HepG2 (cell line): Measurements from ENCODE around the gene OPN3. TPM values are rescaled to one million over a fixed set of nuclear protein-coding genes. Genes with fewer than 3 reads are reported as not detected.

ENCODE experiments used
- ARID3A ChIP-seq: IDR thresholded peaks from 2 replicates; pipeline ENCODE4 v1.6.1; 2012; ENCODE audit warnings: low read depth, low read length, improper control_type of control experiment
- ATRX ChIP-seq: sonication (generic); formaldehyde crosslinking; IDR thresholded peaks from 2 replicates; pipeline ENCODE4 v1.4.0; 2020; ENCODE audit warnings: missing genetic modification reagents, borderline replicate concordance
- CEBPG ChIP-seq: IDR thresholded peaks from 2 replicates; pipeline ENCODE4 v1.6.1; 2016
- IRF2 ChIP-seq: IDR thresholded peaks from 2 replicates; pipeline ENCODE4 v1.6.1; 2018; ENCODE audit warnings: missing genetic modification reagents, missing compliant biosample characterization
- JUND ChIP-seq: sonication (generic); formaldehyde crosslinking; IDR thresholded peaks from 2 replicates; pipeline ENCODE4 v1.8.0; 2022; ENCODE audit warnings: mild to moderate bottlenecking, missing genetic modification reagents
- MED1 ChIP-seq: sonication (generic); formaldehyde crosslinking; IDR thresholded peaks from 2 replicates; pipeline ENCODE4 v1.4.0; 2020; ENCODE audit warnings: missing genetic modification reagents
- MEIS1 ChIP-seq: sonication (generic); formaldehyde crosslinking; IDR thresholded peaks from 2 replicates; pipeline ENCODE4 v1.9.0; 2021; ENCODE audit warnings: mild to moderate bottlenecking, missing genetic modification reagents, moderate library complexity, borderline replicate concordance
- NFE2L2 ChIP-seq: fragments of 150-350 bp; IDR thresholded peaks from 2 replicates; pipeline ENCODE4 v1.6.1; 2014; ENCODE audit warnings: low read length
- PRDM10 ChIP-seq: sonication (generic); formaldehyde crosslinking; IDR thresholded peaks from 2 replicates; pipeline ENCODE4 v1.4.0; 2020; ENCODE audit warnings: low read depth, missing genetic modification reagents
- RARA ChIP-seq: IDR thresholded peaks from 2 replicates; pipeline ENCODE4 v1.6.1; 2016; ENCODE audit warnings: missing genetic modification reagents, missing compliant biosample characterization
- RFXANK ChIP-seq: IDR thresholded peaks from 2 replicates; pipeline ENCODE4 v1.6.1; 2016
- SAP130 ChIP-seq: IDR thresholded peaks from 2 replicates; pipeline ENCODE4 v1.6.1; 2016; ENCODE audit warnings: low read depth
- U2AF1 ChIP-seq: fragments of 200-400 bp; formaldehyde crosslinking; optimal IDR thresholded peaks from 2 replicates; pipeline ENCODE3; 2017; ENCODE audit warnings: mild to moderate bottlenecking, low read depth, low read length
- ZMYM2 ChIP-seq: sonication (generic); formaldehyde crosslinking; IDR thresholded peaks from 2 replicates; pipeline ENCODE4 v1.8.0; 2022; ENCODE audit warnings: mild to moderate bottlenecking, missing genetic modification reagents
- ZNF446 ChIP-seq: sonication (generic); formaldehyde crosslinking; IDR thresholded peaks from 2 replicates; pipeline ENCODE4 v1.5.0; 2020; ENCODE audit warnings: mild to moderate bottlenecking, missing genetic modification reagents
- ZNF598 ChIP-seq: sonication (generic); formaldehyde crosslinking; IDR thresholded peaks from 2 replicates; pipeline ENCODE4 v1.5.1; 2020; ENCODE audit warnings: mild to moderate bottlenecking, missing genetic modification reagents, borderline replicate concordance
- ZNF7 ChIP-seq: IDR thresholded peaks from 2 replicates; pipeline ENCODE4 v1.6.1; 2016; ENCODE audit warnings: missing biosample characterization, missing genetic modification reagents
- polyA plus RNA-seq, 8 experiments: library from polyadenylated mRNA; depleted of rRNA in 3 of 8; stranded (reverse) in 7 of 8; unstranded in 1 of 8; fragments of >200 nt; fragmentation: Illumina TruSeq in 4 of 8; extraction: Trizol in 4 of 8; gene quantifications; 2 replicates each; pipeline versions ENCODE4 v1.2.1 to v1.2.3, GENCODE V29; 2011 to 2016; ENCODE audit warnings: low read depth in 4 of 8, missing spikeins in 1 of 8, mixed read lengths in 1 of 8; ENCODE audit not compliant: insufficient read depth in 1 of 8
- total RNA-seq, 5 experiments: library from RNA; depleted of rRNA; stranded (reverse); fragments of >200 nt; fragmentation: Illumina TruSeq; extraction: Trizol; gene quantifications; 2 replicates each; pipeline ENCODE4 v1.2.3, GENCODE V29; 2016; ENCODE audit warnings: low read depth in 1 of 5
- TF ChIP-seq, protein P1 (sequence below): sonication (generic); formaldehyde crosslinking; IDR thresholded peaks from 2 replicates; pipeline ENCODE4 v1.8.0; 2022; ENCODE audit warnings: missing genetic modification reagents, mild to moderate bottlenecking, moderate library complexity, borderline replicate concordance
- TF ChIP-seq, protein P2 (sequence below): IDR thresholded peaks from 2 replicates; pipeline ENCODE4 v1.4.0; 2020; ENCODE audit warnings: mild to moderate bottlenecking, missing genetic modification reagents

Gene OPN3
- total and polyA plus RNA-seq, 2 of the 13 experiments (the other 11 are each of a cell fraction or from before 2014, with no cell fraction given), result 17.4 to 23.0 TPM

DNA sequence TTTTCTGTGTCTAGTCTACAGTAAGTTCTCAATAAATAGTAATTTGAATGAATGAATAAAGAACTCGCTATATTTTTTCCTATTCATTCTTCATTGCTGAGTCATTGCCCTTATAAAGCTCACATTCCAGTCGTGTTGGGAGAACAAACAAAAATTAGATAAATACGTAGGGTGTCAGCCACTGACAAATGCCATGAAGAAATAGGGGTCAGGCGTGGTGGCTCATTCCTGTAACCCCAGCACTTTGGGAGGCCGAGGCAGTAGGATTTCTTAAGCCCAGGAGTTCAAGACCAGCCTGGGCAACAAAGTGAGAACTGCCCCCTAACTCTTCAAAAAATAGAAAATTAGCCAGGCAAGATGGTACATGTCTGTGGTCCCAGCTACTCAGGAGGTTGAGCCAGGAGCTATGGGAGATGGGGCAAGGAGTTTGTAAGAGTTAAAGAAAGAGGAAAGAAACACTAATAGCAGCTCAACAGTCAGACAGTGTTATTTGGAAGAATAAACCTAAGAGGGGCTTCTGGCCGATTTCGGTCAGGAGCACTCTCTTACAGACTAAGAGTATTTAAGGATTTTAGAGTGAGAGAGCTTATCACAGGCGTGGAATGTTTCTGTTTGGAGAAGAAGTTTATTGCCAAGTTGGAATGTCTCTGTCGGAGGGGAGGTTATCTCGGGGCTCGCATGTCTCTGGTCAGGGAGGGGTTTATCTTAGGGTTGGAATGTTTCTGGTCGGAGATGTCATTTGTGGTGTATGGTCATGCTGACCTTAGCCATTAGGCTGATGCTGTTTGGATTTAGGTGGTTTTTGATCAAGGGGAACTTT, 1.8 kb upstream of the OPN3 start (continued):
- TF ChIP-seq PRDM10 (CRISPR knock-in tag), result peak; percentile 80
- TF ChIP-seq, protein P1, sequence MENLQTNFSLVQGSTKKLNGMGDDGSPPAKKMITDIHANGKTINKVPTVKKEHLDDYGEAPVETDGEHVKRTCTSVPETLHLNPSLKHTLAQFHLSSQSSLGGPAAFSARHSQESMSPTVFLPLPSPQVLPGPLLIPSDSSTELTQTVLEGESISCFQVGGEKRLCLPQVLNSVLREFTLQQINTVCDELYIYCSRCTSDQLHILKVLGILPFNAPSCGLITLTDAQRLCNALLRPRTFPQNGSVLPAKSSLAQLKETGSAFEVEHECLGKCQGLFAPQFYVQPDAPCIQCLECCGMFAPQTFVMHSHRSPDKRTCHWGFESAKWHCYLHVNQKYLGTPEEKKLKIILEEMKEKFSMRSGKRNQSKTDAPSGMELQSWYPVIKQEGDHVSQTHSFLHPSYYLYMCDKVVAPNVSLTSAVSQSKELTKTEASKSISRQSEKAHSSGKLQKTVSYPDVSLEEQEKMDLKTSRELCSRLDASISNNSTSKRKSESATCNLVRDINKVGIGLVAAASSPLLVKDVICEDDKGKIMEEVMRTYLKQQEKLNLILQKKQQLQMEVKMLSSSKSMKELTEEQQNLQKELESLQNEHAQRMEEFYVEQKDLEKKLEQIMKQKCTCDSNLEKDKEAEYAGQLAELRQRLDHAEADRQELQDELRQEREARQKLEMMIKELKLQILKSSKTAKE (CRISPR knock-in tag), result no peak
- peak; percentile 96 for TF ChIP-seq NFE2L2
- no peak for TF ChIP-seq IRF2 (CRISPR knock-in tag)
- TF ChIP-seq ZNF7, result peak; percentile 19; the same call in 1 of the 2 replicates
- TF ChIP-seq ARID3A, result peak; percentile 74
- peak; percentile 56; the same call in 1 of the 2 replicates for TF ChIP-seq JUND (CRISPR knock-in tag)
- TF ChIP-seq ZNF446, result no peak
- peak; percentile 57 for TF ChIP-seq CEBPG (CRISPR knock-in tag)
- no peak for TF ChIP-seq U2AF1
- peak; percentile 27; the same call in 1 of the 2 replicates for TF ChIP-seq MED1 (CRISPR knock-in tag)
- TF ChIP-seq RARA (CRISPR knock-in tag), result peak; percentile 37
- TF ChIP-seq, protein P2, sequence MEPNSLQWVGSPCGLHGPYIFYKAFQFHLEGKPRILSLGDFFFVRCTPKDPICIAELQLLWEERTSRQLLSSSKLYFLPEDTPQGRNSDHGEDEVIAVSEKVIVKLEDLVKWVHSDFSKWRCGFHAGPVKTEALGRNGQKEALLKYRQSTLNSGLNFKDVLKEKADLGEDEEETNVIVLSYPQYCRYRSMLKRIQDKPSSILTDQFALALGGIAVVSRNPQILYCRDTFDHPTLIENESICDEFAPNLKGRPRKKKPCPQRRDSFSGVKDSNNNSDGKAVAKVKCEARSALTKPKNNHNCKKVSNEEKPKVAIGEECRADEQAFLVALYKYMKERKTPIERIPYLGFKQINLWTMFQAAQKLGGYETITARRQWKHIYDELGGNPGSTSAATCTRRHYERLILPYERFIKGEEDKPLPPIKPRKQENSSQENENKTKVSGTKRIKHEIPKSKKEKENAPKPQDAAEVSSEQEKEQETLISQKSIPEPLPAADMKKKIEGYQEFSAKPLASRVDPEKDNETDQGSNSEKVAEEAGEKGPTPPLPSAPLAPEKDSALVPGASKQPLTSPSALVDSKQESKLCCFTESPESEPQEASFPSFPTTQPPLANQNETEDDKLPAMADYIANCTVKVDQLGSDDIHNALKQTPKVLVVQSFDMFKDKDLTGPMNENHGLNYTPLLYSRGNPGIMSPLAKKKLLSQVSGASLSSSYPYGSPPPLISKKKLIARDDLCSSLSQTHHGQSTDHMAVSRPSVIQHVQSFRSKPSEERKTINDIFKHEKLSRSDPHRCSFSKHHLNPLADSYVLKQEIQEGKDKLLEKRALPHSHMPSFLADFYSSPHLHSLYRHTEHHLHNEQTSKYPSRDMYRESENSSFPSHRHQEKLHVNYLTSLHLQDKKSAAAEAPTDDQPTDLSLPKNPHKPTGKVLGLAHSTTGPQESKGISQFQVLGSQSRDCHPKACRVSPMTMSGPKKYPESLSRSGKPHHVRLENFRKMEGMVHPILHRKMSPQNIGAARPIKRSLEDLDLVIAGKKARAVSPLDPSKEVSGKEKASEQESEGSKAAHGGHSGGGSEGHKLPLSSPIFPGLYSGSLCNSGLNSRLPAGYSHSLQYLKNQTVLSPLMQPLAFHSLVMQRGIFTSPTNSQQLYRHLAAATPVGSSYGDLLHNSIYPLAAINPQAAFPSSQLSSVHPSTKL, result 0 out of 2 replicates have a peak, but pooled peaks have one; percentile 25
- TF ChIP-seq ZNF598 (CRISPR knock-in tag), result no peak
- peak; percentile 53 for TF ChIP-seq SAP130 (CRISPR knock-in tag)
- TF ChIP-seq MEIS1 (CRISPR knock-in tag), result no peak
- peak; percentile 79 for TF ChIP-seq ZMYM2
- TF ChIP-seq ATRX, result no peak
- TF ChIP-seq RFXANK (CRISPR knock-in tag), result no peak
